ENCODE measurements around the gene TRIM14.
"Not testable (repeated sequence)": the region's sequence is repeated elsewhere in the genome, so short reads cannot be mapped to it uniquely, and the experiment has no call there.

TRIM14 gene

DNA sequence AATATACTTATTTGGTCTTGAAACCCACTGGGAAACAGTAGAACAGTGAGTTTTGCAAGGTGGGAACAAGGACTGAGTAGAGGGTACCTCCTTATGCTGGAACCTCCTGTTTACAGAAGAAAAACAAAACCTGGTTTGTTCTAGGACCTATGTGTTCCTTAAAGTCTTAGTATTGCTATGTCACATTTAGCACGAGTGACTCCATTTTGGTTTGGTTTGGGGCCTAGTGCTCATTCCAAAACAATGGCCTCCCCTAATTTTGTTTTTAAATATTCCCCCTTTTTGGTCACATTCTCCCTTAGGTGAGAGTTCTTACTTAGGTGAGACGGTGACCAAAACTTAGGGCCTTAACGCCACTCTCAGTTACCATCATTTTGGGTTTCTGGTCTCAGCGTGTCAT is 68.7 kb downstream of the TRIM14 start:
- no peak for DNase-seq (ENCODE audit: low read depth in 2 of 2, low spot score in 1 of 2)

DNA sequence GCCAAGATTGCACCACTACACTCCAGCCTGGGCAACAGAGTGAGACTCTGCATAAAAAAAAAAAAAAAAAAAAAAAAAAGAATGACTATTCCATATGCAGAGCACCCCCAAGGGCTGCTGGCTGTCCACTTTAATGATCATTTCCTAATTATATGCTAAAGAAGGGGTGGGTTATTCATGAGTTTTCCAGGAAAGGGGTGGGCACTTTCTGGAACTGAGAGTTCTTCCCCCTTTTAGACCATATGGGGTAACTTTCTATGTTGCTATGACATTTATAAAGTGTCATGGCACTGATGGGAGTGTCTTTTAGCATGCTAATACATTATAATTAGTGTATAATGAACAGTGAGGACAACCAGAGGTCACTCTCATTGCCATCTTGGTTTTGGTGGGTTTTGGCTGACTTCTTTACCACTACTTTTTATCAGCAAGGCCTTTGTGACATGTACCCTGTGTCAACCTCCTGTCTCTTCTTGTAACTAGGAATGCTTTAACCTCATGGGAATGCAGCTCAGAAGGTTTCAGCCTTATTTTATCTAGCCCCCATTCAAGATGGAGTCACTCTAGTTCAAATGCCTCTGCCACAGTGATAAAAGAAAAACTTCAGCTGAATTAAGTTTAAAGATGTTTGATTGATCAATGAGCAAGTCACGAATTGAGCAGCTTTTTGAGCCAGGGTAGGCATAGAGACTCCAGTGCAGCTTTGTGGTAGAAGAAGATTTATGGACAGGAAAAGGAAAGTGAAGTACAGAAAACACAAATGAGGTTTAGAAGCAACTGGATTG is 69.5 kb downstream of the TRIM14 start:
- DNase-seq (ENCODE audit: low read depth in 2 of 2, low spot score in 1 of 2), result no peak

DNA sequence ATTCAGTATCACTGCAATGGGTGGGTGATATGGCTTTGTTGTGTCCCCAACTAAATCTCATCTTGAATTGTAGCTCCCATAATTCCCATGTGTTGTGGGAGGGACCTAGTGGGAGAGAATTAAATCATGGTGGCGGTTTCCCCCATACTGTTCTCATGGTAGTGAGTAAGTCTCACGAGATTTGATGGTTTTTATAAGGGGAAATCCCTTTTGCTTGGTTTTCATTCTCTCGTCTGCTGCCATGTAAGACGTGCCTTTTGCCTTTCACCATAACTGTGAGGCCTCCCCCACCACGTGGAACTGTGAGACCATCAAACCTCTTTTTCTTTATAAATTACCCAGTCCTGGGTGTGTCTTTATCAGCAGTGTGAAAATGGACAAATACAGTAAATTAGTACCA is 72.0 kb downstream of the TRIM14 start:
- no peak for DNase-seq (ENCODE audit: low read depth in 2 of 2, low spot score in 1 of 2)

DNA sequence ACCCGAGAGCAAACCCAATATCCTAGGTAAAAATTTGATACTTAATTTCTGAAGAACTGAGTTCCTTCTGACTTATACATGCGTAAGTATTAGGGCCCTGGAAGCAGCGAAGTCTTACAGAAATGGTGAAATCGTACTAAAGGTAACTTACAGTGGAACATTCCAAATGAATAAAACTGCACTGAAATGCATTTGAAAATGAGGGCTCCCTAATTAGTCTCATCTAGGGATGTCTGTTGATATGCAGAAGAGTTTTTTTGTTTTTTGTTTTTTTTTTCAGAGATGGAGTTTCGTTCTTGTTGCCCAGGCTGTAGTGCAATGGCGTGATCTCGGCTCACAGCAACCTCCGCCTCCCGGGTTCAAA is 72.9 kb downstream of the TRIM14 start:
- no peak for DNase-seq (ENCODE audit: low read depth in 2 of 2, low spot score in 1 of 2)

DNA sequence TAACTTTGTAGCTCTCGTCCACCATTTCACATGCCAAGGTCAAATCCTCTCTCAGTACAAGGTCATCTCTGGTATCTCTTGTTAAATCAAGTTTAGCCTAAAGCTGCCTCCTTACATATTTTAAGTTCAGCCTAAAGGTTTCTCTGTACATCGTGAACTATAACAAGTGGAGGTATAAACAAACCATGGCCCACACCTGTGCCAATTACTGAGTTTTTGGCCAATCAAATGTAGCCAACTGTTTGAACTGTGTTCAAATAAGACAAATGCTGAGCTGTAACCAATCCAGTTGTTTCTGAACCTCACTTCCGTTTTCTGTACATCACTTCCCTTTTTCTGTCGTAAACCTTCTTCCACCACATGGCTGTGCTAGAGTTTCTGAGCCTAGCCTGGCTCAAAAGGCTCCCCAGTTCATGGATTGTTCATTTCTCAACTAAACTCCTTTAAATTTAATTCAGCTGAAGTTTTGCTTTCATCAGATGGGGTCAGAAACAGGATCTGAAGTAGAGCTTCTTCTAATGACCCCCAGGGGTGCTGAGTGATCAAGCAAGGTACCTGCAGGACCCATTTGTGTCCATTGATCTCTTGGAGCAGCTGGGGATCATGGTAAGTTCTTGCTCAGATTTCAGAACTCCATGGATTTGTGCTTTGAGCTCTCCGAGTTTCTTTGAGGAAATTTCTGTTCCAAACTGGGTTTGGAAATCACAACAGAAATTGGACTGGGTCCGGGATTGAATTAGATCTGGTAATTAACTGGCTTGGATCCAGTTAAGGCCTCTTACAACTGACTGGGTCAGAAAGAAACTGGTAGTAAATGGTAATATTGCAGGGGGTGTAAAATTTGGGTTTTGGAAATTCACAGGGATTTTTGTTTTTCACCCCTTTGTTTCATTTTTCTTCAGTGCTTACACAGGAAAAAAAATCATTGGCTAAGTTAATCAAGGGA is 73.5 kb downstream of the TRIM14 start:
- no peak for DNase-seq (ENCODE audit: low read depth in 2 of 2, low spot score in 1 of 2)

DNA sequence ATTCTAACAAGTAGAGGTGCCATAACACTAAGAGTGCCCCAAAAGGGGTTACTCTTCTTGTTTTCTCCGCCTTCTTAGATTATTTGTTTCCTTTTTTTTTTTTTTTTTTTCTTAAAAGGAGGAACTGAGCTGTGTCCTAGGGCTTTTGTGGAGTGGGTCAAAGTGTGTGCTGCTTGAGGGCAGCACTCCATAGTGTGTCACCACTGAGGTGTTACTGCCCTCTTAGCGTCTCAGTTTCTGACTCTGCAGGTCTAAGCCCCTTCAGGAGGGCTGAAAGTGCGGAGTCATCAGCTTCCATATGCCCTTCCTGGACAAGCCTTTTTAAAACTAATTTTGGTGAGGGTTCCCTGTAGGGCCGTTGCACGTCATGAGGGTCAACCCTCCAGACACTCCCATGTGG is 75.1 kb downstream of the TRIM14 start:
- DNase-seq (ENCODE audit: low read depth in 2 of 2, low spot score in 1 of 2), result no peak

DNA sequence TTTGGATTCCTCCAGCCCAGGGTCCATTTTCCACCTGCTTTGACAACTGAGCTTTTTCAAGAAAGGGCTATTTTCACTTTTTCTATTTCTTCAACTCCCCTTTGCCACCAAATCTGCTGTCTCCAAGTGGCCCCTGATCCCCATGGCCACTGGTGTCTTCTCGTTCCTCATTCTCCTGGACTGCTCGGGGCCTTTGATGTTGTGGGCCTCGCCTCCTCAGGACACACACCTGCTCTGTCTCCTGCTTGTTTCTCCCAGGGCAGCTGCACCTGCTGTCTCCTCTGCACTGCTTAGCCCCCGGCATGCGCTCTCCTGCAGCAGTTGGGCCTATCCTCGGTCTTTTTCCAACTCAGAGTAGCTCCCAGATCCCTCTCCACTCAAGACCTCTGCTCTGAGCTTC is 78.8 kb downstream of the TRIM14 start:
- no peak for DNase-seq (ENCODE audit: low read depth in 2 of 2, low spot score in 1 of 2)

DNA sequence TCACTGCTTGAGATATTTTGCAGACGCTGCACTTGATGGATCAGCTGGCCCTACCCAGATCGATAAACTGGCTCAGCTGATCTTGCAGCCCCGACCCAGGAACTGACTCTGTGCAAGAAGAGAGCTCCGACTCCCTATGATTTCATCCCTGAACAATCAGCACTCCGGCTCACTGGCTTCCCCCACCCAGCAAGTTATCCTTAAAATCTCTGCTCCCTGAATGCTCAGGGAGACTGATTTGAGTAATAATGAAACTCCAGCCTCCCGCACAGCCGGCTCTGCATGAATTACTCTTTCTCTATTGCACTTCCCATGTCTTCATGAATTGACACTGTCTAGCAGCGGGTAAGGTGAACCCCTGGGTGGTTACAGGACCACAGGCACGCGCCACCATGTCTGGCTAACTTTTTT is 79.4 kb downstream of the TRIM14 start:
- no peak for DNase-seq (ENCODE audit: low read depth in 2 of 2, low spot score in 1 of 2)

DNA sequence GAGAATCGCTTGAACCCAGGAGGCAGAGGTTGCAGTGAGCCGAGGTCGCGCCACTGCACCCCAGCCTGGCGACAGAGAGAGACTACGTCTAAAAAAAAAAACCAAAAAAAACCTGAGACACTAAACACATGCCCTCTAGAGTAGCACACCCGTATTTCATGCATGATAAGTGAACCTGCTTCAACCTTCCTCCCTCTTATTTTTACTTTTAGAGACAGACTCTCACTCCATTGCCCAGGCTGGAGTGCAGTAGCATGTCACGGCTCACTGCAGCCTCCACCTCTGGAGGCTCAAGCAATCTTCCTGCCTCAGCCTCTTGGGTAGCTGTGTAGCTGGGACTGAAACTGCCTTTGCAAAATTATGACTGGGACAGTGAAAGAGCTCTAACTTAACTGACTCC is 80.1 kb downstream of the TRIM14 start:
- no peak for DNase-seq (ENCODE audit: low read depth in 2 of 2, low spot score in 1 of 2)

DNA sequence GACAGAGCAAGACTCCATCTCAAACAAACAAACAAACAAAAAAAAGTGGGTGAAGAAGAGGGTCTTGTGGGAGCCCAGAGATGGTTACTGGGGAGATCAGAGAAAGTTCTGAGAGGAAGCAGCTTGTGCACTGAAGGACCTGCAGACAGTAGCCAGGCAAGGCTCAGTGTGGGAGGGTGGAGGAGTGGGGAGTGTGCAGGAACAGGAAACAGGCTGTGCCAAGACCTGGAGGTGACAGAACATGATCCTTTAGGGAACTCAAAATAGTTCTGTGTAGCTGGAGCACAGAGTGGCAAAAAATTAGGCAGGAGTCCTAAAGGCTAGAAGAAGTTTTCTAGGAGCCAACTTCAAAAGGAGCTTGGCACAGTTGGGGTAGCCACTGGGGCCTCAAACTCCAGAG is 81.7 kb downstream of the TRIM14 start:
- DNase-seq (ENCODE audit: low read depth in 2 of 2, low spot score in 1 of 2), result no peak

DNA sequence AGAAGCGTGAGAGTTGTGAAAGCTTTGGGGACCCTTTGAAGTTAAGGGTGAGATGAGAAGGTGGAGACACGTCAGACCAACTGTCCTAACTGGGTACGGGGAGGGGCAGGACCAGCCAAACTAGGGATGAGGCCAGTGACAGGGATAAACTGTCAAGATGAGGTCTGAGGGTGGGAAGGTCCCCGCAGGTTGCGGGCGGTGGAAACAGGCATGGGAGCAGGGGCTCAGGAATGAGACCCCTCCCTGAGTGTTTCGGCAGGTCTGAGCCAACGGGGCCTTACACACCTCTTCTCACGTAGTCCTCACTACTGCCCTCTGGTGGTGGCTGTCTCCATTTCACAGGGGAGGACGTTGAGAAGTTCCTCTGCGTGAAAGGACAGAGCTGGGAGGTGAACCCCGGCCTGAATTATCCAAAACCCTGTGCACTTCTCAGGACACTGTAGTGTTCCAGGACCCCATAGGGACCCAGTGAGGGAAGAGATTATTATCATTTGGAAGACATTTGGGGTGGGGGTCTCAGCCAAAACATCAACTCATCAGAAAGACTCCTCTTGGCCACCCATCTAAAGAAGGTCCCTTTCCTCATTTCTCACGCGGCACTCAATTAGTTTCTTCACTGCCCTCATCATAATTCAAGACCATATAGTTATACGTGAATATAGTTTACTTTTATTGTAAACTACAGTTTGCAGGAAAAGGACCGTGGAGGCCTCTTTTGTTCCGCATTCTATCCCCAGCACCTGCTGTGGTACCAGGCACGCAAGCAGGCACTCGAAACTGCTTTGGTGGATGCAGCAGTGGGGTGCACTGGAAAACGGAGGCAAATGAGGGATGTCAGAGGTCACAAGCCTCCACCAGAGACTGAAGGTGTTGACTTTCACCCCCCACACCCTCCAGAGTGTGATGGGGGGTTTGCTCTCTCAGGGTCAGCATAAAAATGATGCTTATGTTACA is 84.2 kb downstream of the TRIM14 start:
- DNase-seq (ENCODE audit: low read depth in 2 of 2, low spot score in 1 of 2), result peak; percentile 88 to 95

DNA sequence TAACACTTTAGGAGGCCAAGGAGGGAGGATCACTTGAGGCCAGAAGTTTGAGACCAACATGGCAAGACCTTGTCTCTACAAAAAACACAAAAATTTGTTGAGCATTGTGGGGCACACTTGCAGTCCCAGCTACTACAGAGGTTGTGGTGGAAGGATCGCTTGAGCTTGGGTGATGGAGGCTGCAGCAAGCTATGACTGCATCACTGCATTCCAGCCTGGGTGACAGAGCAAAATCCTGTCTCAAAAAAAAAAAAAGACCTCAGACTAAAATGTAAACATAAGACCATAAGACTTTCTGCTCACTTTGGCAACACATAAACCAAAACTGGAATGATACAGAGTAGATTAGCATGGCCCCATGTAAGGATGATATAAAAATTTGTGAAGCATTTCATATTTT is 87.1 kb downstream of the TRIM14 start:
- no peak for DNase-seq (ENCODE audit: low read depth in 2 of 2, low spot score in 1 of 2)

DNA sequence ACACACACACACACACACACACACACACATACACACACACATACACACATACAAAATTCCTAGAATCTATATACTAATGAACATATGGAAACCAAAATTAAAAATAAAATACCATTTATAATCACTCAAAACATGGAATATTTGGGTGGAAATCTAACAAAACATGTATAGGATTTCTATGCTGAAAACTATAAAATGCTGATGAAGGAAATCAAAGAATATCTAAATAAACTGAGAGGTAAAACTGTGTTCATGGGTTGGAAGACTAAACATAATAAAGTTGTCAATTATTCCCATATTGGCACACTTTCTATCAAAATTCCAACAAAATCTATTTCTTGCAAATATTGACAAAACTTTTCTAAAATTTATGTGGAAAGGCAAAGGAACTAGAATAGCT is 87.9 kb downstream of the TRIM14 start:
- no peak for DNase-seq (ENCODE audit: low read depth in 2 of 2, low spot score in 1 of 2)

DNA sequence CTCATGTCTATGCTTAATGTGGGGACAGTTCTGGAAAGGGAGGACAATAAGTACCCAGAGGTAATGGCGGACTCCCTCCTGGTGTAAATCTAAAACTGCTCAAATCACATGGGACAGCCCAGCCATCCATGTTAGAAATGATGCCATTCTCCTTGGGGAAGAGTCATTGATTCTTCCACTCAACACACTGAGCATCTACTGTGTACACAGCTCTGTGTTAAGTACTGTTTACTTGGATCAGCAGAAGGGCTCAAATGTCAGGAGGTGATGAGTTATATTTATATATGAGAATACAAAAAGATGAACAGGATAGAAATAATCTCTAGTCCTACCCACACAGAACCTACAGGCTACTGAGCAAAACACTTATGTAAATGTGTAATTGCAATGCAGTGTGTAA is 94.3 kb downstream of the TRIM14 start:
- no peak for DNase-seq (ENCODE audit: low read depth in 2 of 2, low spot score in 1 of 2)

DNA sequence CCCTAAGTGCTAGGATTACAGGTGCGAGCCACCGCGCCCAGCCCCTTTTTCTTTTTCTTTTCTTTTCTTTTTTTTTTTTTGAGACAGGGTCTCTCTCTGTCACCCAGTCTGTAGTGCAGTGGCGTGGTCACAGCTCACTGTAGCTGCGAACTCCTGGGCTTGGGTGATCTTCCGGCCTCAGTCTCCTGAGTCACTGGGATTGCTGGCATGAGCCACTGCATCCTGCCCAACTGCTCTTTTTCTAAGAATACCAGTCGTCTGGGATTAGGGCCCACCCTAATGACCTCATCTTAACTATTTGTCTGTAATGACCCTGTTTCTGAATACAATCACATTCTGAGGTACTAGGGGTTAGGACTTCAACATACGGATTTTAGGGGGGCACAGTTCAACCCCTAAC is 96.6 kb downstream of the TRIM14 start:
- no peak for DNase-seq (ENCODE audit: low read depth in 2 of 2, low spot score in 1 of 2)

DNA sequence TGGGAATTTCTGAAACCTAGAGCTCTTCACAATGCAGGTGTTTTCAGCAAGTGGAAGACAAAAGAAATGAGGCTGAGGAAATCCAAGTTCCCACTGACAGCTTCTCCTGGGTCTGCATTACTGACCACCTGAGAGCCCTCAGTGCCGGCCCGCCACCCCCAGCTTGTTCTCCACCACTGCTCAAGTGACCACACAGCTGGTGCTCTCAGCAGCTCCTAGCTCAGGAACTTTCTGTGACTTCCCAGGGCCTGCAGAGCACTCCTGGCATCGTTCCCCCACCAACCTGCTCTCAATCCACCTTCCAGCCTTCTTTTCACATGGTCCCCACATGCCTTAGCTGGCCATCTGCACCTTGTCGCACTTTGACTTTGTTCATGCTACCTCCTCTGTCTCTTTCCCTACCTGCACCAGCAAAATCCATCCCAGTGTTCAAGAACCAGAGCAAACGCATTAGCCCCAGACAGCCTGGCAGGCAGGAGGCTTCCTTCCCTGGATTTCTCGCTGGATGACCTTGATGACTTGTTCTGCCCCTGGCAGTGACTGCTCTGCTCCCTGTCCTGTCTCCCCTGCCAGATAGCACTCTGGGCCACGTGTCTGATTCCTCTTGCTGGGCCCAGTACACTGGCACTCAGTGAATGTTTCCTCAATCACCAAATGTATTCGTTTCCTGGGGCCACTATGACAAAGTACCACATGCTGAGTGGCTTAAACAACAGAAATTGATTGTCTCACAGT is 97.5 kb downstream of the TRIM14 start:
- DNase-seq (ENCODE audit: low read depth in 2 of 2, low spot score in 1 of 2), result no peak

DNA sequence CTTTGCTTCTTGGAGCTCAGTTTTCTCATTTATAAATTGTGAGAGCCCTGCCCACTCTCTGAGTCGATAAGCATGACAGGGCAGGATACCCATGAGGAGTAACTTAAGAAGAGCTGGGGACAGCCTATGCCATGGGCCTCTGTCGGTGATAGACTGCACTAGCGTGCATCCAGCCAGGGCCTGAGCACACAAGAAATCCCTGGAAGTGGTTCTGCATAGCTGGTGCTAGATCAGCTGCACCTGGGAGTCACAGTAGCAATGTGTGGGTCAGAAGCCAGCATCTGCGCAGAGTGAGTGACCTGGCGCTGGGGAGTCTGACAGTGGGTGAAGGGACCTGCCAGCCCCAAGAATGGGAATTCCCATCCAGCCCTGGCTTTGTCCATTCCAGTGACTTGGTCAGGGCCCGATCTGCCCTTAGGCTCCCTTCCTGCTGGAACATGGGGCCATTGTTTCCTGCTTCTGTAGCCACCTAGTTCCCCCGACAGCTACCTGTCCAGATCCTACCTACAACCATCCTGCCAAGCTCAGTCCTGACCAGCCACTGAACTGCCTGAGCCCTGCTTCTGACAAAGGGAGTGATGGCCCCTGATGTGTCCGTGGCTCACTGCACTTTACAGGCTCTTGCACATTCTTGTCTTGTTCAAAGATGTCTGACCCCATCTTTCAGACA is 98.4 kb downstream of the TRIM14 start:
- DNase-seq (ENCODE audit: low read depth in 2 of 2, low spot score in 1 of 2), result no peak

DNA sequence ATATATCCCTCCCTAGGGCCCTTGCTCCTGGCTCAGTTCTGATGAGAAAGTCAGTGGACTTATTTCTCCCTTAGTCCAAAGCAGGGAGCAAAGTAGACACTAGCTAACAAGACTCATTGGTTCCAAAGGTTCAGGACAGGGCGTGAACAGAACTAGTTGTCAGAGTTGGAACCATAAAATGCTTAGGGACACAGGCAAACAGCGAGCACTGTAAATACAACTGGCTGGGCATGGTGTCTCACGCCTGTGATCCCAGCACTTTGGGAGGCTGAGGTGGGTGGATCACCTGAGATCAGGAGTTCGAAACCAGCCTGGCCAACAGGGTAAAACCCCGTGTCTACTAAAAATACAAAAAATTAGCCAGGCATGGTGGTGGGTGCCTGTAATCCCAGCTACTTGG is 99.2 kb downstream of the TRIM14 start:
- DNase-seq (ENCODE audit: low read depth in 2 of 2, low spot score in 1 of 2), result not testable (repeated sequence)

All from stimulated activated CD8-positive, alpha-beta memory T cell treated with anti-CD3 and anti-CD28 coated beads, Interleukin-4, amount 100 ng/mL, for 1 hour (primary cell).